Muscle layer of duodenum (tissue), 2 donors: ENCODE results near the gene CLTCL1.

Experiments
- H3K27ac ChIP-seq: one replicate; pipeline ENCODE4 v1.7.0; 2013; ENCODE audit warnings: mild to moderate bottlenecking, low read length
- H3K27me3 ChIP-seq: one replicate; pipeline ENCODE4 v1.7.0; 2013; ENCODE audit warnings: low read depth, mild to moderate bottlenecking, control low read depth, low read length
- H3K36me3 ChIP-seq, 2 donors: one replicate each; pipeline ENCODE4 v1.7.0; 2013; ENCODE audit warnings: low read length in 2 of 2, control low read depth in 1 of 2, mild to moderate bottlenecking in 1 of 2; ENCODE audit not compliant: insufficient read depth in 2 of 2, control insufficient read depth in 1 of 2
- H3K4me1 ChIP-seq, 2 donors: one replicate each; pipeline ENCODE4 v1.7.0; 2013; ENCODE audit warnings: low read length in 2 of 2, mild to moderate bottlenecking in 2 of 2, control low read depth in 1 of 2, moderate library complexity in 1 of 2; ENCODE audit not compliant: insufficient read depth in 2 of 2, control insufficient read depth in 1 of 2
- H3K4me3 ChIP-seq, 2 donors: one replicate each; pipeline ENCODE4 v1.7.0; 2013; ENCODE audit warnings: low read length in 2 of 2, low read depth in 1 of 2, mild to moderate bottlenecking in 1 of 2
- H3K9me3 ChIP-seq, 2 donors: one replicate each; pipeline ENCODE4 v1.7.0; 2013; ENCODE audit warnings: low read length in 2 of 2, control low read depth in 1 of 2, mild to moderate bottlenecking in 1 of 2; ENCODE audit not compliant: control insufficient read depth in 1 of 2
- donor health status: healthy.

Gene CLTCL1

GRCh38 chr22:19132693-19133400 is 158.7 kb downstream of the CLTCL1 start:
- Histone ChIP-seq H3K36me3 (peaks cover 11 to 67% of the 10 kb centered on the region in 2 donors), H3K27ac (no peak overlapping the region), H3K4me1 (no peaks in the 10 kb centered on the region), H3K9me3 (no peaks in the 10 kb centered on the region), H3K27me3 (no peaks in the 10 kb centered on the region), H3K4me3 (no peak overlapping the region)

GRCh38 chr22:19132153-19132552 is 159.4 kb downstream of the CLTCL1 start:
- H3K27ac ChIP-seq, result no peak overlapping the region
- H3K4me3 ChIP-seq, result no peak overlapping the region
- H3K9me3 ChIP-seq, result no peaks in the 10 kb centered on the region
- H3K36me3 ChIP-seq, result peaks cover 4 to 60% of the 10 kb centered on the region in 2 donors
- no peaks in the 10 kb centered on the region for H3K4me1 ChIP-seq
- H3K27me3 ChIP-seq, result no peaks in the 10 kb centered on the region

DNA sequence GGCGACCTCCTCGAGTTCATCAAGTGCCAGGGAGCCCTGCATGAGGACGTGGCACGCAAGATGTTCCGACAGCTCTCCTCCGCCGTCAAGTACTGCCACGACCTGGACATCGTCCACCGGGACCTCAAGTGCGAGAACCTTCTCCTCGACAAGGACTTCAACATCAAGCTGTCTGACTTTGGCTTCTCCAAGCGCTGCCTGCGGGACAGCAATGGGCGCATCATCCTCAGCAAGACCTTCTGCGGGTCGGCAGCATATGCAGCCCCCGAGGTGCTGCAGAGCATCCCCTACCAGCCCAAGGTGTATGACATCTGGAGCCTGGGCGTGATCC is 159.9 kb downstream of the CLTCL1 start:
- H3K27me3 ChIP-seq, result no peaks in the 10 kb centered on the region
- H3K4me3 ChIP-seq, result no peak overlapping the region
- H3K27ac ChIP-seq, result no peak overlapping the region
- no peaks in the 10 kb centered on the region for H3K4me1 ChIP-seq
- no peaks in the 10 kb centered on the region for H3K9me3 ChIP-seq
- peaks cover 4 to 55% of the 10 kb centered on the region in 2 donors for H3K36me3 ChIP-seq

DNA sequence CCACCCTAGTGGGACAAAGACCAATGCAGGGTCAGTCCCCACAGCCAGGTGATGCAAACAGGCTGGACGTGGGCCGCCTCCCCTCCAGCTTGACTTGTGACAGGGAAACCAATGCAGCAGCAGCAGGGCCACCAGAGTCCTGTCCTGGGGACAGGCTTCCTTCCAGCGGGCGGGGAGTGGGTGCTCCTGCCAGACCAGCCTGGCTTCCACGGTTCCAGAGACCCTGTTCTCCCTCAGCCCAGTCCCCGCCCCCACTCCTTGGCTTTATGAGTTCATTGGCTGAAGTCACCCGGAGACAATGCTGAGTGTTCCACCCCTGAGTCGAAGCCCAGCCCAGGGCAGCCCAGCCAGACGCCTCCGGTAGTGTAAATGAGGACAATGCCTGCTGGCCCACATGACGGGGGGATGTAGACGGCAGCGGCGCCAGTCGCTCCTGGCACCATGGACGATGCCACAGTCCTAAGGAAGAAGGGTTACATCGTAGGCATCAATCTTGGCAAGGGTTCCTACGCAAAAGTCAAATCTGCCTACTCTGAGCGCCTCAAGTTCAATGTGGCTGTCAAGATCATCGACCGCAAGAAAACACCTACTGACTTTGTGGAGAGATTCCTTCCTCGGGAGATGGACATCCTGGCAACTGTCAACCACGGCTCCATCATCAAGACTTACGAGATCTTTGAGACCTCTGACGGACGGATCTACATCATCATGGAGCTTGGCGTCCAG is 160.4 kb downstream of the CLTCL1 start, which contains the start of gene TSSK2:
Gene TSSK2, plus strand, starts transcription at position 350 of the 726 bp plus-strand sequence. Its CDS starts 92 bp downstream, at position 442.
- no peak within 1 kb of the TSS for H3K27ac ChIP-seq
- H3K27me3 ChIP-seq, result no peaks in the 10 kb centered on the region
- H3K9me3 ChIP-seq, result no peaks in the 10 kb centered on the region
- H3K4me1 ChIP-seq, result no peaks in the 10 kb centered on the region
- peaks cover 4 to 50% of the 10 kb centered on the region in 2 donors for H3K36me3 ChIP-seq
- H3K4me3 ChIP-seq, result no peak within 1 kb of the TSS

- no peak overlapping the region for H3K4me3 ChIP-seq
- H3K9me3 ChIP-seq, result no peaks in the 10 kb centered on the region
- no peak overlapping the region for H3K27ac ChIP-seq
- no peaks in the 10 kb centered on the region for H3K27me3 ChIP-seq
- H3K36me3 ChIP-seq, result peaks cover 0 to 39% of the 10 kb centered on the region in 2 donors
- no peaks in the 10 kb centered on the region for H3K4me1 ChIP-seq
Measured at GRCh38 chr22:19129871-19130270, 161.6 kb downstream of the CLTCL1 start.
